GM19099 (cell line): ENCODE results near the gene TIGD3.

Experiments used
- POLR2A ChIP-seq: IDR thresholded peaks from 3 replicates; pipeline ENCODE4 v1.6.1; 2011; ENCODE audit warnings: low read depth; ENCODE audit not compliant: insufficient read length; ENCODE audit errors: extremely low read depth

The TIGD3 gene

GRCh38 chr11:65390099-65390941, 35.8 kb downstream of the TIGD3 start:
- TF ChIP-seq POLR2A, result no peak

- no peak for TF ChIP-seq POLR2A
Observed at GRCh38 chr11:65390996-65391395, 36.4 kb downstream of the TIGD3 start.

- TF ChIP-seq POLR2A, result no peak
Observed at GRCh38 chr11:65392186-65392829, 37.8 kb downstream of the TIGD3 start.

GRCh38 chr11:65392899-65393298, 38.3 kb downstream of the TIGD3 start:
- TF ChIP-seq POLR2A, result no peak

- TF ChIP-seq POLR2A, result no peak
Observed at GRCh38 chr11:65393513-65394079, 39.0 kb downstream of the TIGD3 start.

- no peak for TF ChIP-seq POLR2A
Observed at GRCh38 chr11:65394125-65394536, 39.6 kb downstream of the TIGD3 start.

- TF ChIP-seq POLR2A, result no peak
Observed at GRCh38 chr11:65395961-65396530, 41.5 kb downstream of the TIGD3 start.

GRCh38 chr11:65396769-65397745, 42.5 kb downstream of the TIGD3 start:
- no peak for TF ChIP-seq POLR2A

- no peak for TF ChIP-seq POLR2A
Observed at GRCh38 chr11:65398362-65398910, 43.9 kb downstream of the TIGD3 start.

- TF ChIP-seq POLR2A, result no peak
Observed at GRCh38 chr11:65399249-65399648, 44.7 kb downstream of the TIGD3 start.

- no peak for TF ChIP-seq POLR2A
Observed at GRCh38 chr11:65399845-65400244, 45.3 kb downstream of the TIGD3 start.

- no peak for TF ChIP-seq POLR2A
Observed at GRCh38 chr11:65400307-65401072, 45.9 kb downstream of the TIGD3 start.

- TF ChIP-seq POLR2A, result no peak
Observed at GRCh38 chr11:65401073-65401802, 46.7 kb downstream of the TIGD3 start.
